Measurements from ENCODE around the gene EPB41L5.

- TF ChIP-seq REST (IDR thresholded peaks at IDR 0.05) (no peak), CTCF (IDR thresholded peaks at IDR 0.05; ENCODE audit: low read depth, low read length, missing input control) (no peak), EGR1 (IDR thresholded peaks at IDR 0.05; ENCODE audit: low read depth in 2 of 2) (no peak), RAD21 (IDR thresholded peaks at IDR 0.05) (peak; percentile 30 to 50), JUND (IDR thresholded peaks at IDR 0.05) (peak; percentile 38 to 50), SP1 (IDR thresholded peaks at IDR 0.05) (no peak)
Observed at GRCh38 chr2:120108049-120108448, 95.2 kb downstream of the EPB41L5 start.

Measured in liver (tissue), 3 donors.